Muscle of back (tissue), 13 donors: Measurements from ENCODE around the gene SMAP2. TPM values are rescaled to one million over a fixed set of nuclear protein-coding genes. Genes with fewer than 3 reads are reported as not detected.
"Not testable (repeated sequence)": the region's sequence is repeated elsewhere in the genome, so short reads cannot be mapped to it uniquely, and the experiment has no call there.

ENCODE experiments used
- DNase-seq, 3 donors: peaks; one replicate each; pipeline versions ENCODE4 v3.0.0 to v3.0.0-alpha.2; 2013
- long read RNA-seq, 9 donors: transcript quantifications; one replicate each; lab custom pipeline, GENCODE V29; 2026
- polyA plus RNA-seq, 10 donors: library from polyadenylated mRNA; unstranded; fragments of 120-200 nt; gene quantifications; one replicate each; pipeline ENCODE4 v1.2.1, GENCODE V29; 2013; ENCODE audit not compliant: insufficient read length in 10 of 10

SMAP2 gene
- 10 to 100 TPM; 13.6 to 22.5 (median 18.6) TPM for polyA plus RNA-seq
- long read RNA-seq, donor 1, partial matches to known transcripts: 0 of 2 reads
- long read RNA-seq, donor 1, other reads (novel, unspliced or antisense): 0 of 2 reads
- long read RNA-seq, donor 2: 0 reads
- long read RNA-seq, donor 3: 0 reads
- long read RNA-seq, donor 4: 0 reads
- long read RNA-seq, donor 5: 0 reads
- long read RNA-seq, donor 6, partial matches to known transcripts: 0 of 2 reads
- long read RNA-seq, donor 6, other reads (novel, unspliced or antisense): 0 of 2 reads
- long read RNA-seq, donor 7, partial matches to known transcripts: 0 of 2 reads
- long read RNA-seq, donor 7, other reads (novel, unspliced or antisense): 0 of 2 reads
- long read RNA-seq, donor 8, partial matches to known transcripts: 5 of 7 reads
- long read RNA-seq, donor 8, other reads (novel, unspliced or antisense): 0 of 7 reads
- long read RNA-seq, donor 9: 0 reads

DNA sequence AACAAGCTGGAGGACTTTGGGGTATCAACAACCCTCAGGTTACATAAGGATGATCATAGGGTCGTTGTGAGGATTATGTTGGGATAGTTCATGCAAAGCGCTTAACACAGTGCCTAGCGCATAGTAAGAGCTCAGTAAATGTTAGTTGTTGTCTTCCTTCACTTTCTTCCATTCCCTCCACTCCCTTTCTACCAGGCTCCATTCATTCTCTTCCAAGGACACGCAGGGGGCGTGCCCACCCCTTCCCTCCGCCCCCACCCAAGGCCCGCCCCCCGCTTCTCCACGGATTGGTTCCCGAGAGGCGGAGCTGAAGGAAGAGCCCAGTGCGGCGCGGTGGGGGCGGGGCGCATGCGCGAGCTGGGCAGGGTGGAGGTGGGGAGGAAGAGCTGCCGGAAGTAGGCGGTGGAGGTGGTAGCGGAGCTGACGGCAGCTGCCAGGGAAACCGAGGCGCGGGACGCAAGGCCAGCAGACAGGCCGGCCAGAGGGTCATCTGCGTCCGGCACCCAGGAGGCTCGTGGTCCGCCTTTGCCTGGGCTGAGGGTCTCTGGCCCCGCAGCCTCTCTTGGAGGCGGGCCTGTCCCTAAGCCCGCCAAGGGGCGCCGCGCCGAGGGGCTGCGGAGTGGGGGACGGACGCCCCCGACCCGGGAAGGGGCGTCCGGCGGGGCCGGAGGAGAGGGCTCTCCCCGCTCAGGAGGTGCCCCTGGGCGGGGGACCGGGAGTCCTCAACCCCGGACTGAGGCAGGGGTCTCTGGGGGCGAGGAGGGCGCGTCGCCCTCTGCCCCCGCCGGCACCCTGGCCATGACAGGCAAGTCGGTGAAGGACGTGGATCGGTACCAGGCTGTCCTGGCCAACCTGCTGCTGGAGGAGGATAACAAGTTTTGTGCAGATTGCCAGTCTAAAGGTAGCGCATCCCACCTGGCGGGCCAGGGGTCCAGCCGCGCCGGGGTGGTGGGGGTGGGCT, at the start of gene SMAP2:
Gene SMAP2 (plus strand): TSS at position 405 of the 961 bp plus-strand sequence. CDS start 394 bp downstream, at position 799.
- peak; percentile 95 to 97 (median 96) for DNase-seq

DNA sequence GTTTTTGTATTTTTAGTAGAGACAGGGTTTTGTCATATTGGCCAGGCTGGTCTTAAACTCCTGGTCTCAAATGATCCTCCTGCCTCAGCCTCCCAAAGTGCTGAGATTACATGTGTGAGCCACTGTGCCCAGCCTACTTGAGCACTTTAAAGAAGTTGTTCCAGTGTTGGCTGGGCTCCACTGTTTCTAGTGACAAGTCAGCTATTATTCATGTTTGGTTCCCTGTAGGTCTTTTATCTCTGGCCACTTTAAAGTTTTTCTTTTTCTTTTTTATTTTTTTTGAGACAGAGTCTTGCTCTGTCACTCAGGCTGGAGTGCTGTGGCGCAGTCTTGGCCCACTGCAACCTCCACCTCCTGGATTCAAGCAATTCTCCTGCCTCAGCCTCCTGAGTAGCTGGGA, 42.1 kb upstream of the SMAP2 start:
- not testable (repeated sequence) for DNase-seq

- no peak for DNase-seq
Measured at GRCh38 chr1:40332695-40333094, 40.8 kb upstream of the SMAP2 start.

DNA sequence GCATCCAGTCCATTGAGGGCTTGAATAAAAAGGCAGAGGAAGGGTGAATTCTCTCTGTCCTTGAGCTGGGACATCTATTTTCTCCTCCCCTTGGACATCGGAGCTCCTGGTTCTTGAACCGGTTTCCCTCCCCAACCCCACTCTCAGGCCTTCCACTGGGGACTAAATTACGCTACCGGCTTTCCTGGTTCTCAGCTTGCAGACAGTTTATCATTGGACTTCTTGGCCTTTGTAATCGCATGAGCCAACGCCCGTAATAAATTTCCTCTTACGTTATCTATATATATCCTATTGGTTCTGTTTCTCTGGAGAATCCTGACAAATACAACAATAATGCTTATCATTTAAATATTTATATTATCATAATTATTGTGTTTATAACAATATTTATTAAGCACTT, 36.1 kb upstream of the SMAP2 start:
- no peak for DNase-seq

- DNase-seq: peak; percentile 59 to 80 (median 71)
Measured at GRCh38 chr1:40338745-40339419, 34.6 kb upstream of the SMAP2 start.

DNA sequence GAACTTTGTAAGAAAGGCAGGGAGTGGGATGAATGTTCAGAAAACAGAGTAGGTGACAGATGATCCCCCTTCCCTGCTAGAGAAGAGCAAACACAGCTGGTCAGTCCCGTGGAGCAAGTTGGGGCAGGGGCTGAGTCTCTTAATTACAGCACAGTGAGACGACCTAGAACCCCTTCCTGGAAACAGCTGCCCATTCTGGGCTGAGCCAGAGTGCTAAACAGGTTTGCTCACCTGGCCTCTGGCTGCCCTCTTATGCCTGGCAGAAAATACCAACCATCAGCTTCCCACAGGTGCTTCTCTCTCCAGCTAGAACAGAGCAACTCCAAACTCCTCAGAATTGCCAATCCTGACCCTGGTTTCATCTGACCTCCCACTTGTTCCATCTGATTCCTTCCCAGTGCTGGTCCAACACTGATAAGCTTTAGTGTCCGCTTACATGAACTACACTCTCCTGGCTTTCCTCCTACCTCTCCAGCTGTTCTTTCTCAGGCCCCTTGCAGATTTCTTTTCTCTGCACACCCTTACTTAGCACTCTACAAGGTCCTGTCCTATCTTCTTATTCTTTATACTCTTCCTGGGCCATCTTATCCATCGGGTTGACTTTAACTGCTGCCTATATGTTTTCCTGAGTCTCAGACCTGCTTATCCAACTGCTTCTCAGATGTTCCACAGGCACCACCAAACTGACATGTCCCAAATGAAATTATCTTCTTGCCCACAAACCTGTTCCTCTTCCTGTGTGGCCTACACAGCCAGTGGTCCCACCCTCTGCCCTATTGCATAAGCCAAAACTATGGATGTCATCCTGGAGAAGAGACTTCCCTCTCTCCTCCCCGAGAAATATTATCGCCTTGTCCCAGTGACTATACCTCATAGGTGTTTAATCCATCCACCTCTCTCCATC, 33.9 kb upstream of the SMAP2 start:
- no peak for DNase-seq

- no peak for DNase-seq
Measured at GRCh38 chr1:40341491-40342380, 31.8 kb upstream of the SMAP2 start.

GRCh38 chr1:40342381-40342717, 31.2 kb upstream of the SMAP2 start:
- not testable (repeated sequence) for DNase-seq

GRCh38 chr1:40344597-40344996, 28.9 kb upstream of the SMAP2 start:
- DNase-seq: peak; percentile 15 to 43 (median 21)

GRCh38 chr1:40350391-40350790, 23.1 kb upstream of the SMAP2 start:
- DNase-seq: no peak

- no peak for DNase-seq
Measured at GRCh38 chr1:40351124-40351523, 22.4 kb upstream of the SMAP2 start.

- no peak for DNase-seq
Measured at GRCh38 chr1:40352126-40352525, 21.4 kb upstream of the SMAP2 start.

DNA sequence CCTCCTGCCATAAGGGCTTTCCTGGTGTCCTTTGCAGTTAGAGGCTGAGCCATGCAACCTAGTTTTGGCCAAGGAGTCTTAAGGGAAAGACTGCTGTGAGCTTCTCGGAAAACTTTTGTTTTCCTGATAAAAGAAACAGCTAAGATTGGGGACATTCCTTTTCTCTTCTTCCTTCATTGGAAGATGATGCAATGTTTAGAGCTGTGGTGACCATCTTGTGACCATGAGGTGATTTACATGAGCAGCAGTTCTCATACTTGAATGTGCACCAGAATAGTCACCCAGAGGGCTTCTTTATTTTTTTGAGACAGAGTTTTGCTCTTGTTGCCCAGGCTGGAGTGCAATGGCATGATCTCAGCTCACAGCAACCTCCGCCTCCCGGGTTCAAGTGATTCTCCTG, 20.4 kb upstream of the SMAP2 start:
- DNase-seq: no peak

DNA sequence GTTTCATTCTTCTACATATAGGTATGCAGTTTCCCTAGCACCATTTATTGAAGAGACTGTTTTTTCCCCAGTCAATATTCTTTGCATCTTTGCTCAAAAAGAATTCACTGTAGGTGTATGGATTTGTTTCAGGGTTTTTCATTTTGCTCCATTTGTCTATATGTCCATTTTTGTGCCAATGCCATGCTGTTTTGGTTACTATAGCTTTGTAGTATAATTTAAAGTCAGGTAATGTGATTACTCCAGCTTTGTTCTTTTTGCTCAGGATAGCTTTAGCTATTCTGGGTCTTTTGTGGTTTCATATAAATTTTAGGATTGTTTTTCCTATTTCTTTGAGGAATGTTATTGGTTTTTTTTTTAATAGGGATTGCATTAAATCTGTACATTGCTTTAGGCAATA, 15.9 kb upstream of the SMAP2 start:
- DNase-seq: no peak

GRCh38 chr1:40360631-40361030, 12.9 kb upstream of the SMAP2 start:
- no peak for DNase-seq

DNA sequence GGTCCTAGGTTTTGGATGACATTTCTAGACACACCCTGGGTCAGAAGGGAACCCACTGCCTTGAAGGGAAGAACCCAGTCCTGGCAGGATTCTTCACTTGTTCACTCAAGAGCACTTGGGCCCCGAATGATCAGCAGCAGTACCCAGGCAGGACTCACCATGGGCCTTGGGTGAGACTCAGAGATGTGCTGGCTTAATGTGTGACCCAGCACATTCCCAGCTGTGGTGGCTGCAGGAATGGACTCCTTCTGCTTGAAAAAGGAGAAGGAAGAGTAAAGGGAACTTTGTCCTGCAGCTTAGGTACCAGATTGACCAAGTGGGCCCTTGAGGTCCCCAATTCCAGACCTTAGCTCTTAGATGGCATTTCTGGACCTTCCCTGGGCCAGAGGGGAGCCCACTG, 12.3 kb upstream of the SMAP2 start:
- DNase-seq: no peak

GRCh38 chr1:40361637-40362036, 11.9 kb upstream of the SMAP2 start:
- DNase-seq: no peak

- no peak for DNase-seq
Measured at GRCh38 chr1:40362199-40362598, 11.3 kb upstream of the SMAP2 start.

GRCh38 chr1:40362699-40363098, 10.8 kb upstream of the SMAP2 start:
- peak in 1 of 3 donors; percentile 17 for DNase-seq

- no peak for DNase-seq
Measured at GRCh38 chr1:40363721-40364120, 9.8 kb upstream of the SMAP2 start.
